COLO668 (cell line): ENCODE results near the gene PRMT7.

Source experiments
- DNase-seq: peaks from one replicate; lab custom pipeline; 2025; ENCODE audit not compliant: unreplicated experiment; lab: John Stamatoyannopoulos, UW

The PRMT7 gene

DNA sequence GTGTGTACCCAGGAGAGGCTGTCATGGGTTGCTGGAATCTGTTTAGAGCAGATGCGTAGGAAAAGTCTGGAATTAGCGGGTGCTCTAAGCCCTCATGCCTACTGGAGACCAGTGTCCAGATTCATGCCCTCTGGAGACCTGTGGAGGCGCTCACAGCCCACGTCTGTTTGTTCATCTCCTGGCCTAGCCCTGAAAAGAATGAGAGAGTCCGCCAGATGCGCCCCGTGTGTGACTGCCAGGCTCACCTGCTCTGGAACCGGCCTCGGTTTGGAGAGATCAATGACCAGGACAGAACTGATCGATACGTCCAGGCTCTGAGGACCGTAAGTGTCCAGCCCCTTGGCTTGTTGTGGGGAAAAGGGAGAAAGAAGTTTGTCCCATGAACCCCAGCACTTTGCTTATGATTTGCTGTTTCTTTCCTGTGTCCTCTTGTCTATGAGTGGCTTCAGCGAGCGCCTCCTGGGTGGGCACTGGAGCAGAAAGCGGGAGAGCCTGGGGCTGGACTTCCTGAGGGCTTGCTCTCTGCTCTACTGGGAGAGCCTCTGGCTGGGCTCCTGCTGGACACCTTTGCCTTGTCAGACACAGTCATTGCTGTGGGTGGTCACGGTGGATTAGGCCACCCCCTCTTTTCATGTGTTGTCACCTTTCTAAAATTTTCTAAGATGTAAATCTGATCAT lies 35.3 kb downstream of the PRMT7 start:
- no peak for DNase-seq

DNA sequence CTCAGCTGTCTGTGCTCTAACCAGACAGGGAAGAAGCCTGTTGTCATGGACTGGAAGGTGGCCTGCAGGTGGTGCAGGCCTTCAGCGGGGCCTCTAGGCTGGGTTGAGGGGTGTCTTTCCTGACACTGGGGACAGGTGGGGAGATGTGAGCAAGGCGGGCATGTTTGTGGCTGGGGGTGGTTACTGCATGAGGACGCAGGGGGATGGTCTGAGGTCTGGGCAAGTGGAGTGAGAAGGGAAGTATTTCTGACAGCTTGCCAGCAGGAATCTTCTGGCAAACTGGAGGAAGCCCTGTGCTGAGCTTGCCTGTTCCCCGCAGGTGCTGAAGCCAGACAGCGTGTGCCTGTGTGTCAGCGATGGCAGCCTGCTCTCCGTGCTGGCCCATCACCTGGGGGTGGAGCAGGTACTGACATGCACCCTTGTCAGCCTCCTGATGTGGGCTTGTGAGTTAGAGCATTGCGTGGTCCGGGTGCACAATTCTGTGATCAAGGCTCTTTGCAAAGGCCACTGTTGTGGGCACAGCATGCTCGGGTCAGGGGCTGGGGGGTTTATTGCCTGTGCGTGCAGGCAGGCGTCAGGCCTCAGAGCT lies 36.2 kb downstream of the PRMT7 start:
- no peak for DNase-seq

- DNase-seq = no peak
Measured at GRCh38 chr16:68347605-68348004, 36.8 kb downstream of the PRMT7 start.

DNA sequence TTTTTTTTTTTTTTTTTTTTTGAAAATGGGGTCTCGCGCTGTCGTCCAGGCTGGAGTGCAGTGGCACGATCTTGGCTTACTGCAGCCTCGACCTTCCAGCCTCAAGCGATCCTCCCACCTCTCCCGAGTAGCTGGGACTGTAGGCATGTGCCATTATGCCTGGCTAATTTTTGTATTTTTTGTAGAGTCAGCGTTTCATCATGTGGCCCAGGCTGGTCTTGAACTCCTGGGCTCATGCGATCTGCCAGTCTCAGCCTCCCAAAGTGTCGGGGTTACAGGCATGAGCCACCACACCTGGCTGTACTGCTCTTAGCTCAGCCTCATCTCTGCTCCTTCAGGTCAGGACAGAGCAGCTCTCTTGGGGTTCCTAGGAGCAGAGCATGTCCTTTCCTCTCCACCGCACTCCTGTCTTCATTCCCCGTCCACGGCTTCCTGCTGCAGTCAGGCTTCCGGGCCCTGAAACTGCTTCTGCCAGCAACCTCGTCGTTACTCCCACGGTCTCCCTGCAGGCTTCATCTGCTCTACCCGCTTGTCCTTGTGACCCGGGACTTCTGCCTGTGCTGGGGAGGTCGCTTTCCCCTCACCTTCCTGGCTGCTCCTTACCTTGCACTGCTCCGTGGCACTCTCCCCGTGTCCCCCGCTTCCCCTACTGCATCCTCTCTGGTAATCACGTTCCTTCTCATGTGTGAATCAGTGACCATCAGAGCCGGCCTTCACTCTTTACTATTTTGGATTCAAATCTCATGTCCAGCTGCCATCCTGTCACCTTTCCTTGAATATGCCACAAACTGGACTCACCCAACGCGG lies 38.0 kb downstream of the PRMT7 start:
- no peak for DNase-seq

GRCh38 chr16:68349838-68350410 lies 39.1 kb downstream of the PRMT7 start:
- DNase-seq = no peak

- DNase-seq = no peak
Measured at GRCh38 chr16:68350813-68351350, 40.1 kb downstream of the PRMT7 start.

GRCh38 chr16:68351463-68351862 lies 40.6 kb downstream of the PRMT7 start:
- DNase-seq = no peak

DNA sequence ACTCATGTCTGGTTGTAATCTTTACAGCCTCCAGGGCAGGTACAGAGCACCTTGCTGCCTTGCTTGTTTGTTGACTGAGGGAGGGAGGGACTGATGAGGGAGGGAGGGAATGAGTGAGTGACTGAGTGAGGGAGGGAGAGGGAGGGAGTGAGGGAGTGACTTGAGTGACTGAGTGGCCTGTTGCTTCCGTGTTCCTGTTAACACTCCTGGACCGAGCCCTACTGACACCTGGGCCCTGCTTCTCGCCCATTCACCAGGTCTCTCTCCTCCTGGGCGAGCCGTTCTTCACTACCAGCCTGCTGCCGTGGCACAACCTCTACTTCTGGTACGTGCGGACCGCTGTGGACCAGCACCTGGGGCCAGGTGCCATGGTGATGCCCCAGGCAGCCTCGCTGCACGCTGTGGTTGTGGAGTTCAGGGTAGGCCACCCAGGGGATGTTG lies 41.2 kb downstream of the PRMT7 start:
- DNase-seq = peak; percentile 9

GRCh38 chr16:68353366-68353765 lies 42.5 kb downstream of the PRMT7 start:
- no peak for DNase-seq

- DNase-seq = no peak
Measured at GRCh38 chr16:68354816-68355215, 44.0 kb downstream of the PRMT7 start.

DNA sequence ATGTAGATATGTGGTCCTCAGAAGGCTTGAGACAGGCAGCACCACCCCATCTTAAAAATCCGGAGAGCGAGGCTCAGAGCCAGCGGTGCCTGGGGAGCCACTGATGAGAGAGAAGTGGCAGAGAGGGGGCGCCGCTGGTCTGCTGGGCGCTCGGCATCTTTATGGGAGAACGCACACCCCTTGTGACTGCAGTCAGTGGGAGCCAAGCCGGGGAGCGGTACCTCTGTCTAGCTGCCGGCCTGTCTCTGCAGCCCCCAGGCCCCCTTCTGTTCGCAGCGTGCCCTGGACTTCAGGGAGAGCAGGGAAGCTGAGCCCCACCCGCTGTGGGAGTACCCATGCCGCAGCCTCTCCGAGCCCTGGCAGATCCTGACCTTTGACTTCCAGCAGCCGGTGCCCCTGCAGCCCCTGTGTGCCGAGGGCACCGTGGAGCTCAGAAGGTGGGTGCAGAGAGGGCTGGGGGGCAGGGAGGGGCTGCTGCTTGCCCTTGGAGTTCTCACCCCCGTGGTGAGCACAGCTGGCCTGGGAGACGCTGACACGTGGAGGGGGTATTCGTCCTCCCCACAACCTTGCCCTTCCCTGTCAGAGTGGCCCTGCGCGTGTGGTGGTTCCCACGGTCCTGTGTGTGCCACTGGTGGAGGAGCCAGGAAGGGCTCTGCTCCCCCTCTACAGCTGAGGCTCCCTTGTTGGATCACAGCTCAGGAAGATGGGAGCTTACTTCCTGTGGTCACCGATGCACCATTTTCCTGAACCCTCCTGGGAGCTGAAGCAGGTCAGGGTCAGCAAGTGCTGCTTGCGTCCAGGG lies 44.8 kb downstream of the PRMT7 start:
- no peak for DNase-seq

DNA sequence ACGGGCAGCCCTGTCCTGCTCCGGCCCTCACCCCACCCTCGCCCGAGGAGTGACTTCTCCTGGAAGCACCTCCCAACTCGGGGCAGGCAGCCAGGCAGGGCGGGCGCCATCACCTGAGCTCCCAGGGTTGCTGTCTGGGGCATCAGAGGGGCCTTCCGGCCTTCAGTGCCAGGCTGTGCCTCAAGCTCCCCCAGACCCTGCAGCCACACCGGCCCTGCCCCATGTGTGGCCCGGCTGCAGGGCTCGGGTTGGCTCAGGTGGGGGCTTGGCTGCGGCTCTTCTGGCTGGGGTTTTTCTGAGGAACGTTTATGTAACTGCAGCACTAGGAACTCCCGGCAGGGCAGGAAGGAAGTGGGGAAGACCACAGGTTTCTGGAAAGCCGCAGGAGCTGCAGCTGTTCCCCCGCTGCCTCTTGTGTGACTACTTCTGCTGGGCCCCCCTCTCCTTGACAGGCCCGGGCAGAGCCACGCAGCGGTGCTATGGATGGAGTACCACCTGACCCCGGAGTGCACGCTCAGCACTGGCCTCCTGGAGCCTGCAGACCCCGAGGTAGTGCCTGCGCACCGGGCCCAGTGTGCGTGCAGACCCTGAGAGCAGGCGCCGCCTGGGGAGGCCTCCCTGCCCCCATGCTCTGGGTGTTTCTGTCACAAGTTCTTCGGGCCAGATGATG lies 45.6 kb downstream of the PRMT7 start:
- DNase-seq = no peak

- no peak for DNase-seq
Measured at GRCh38 chr16:68356919-68357286, 46.1 kb downstream of the PRMT7 start.

- no peak for DNase-seq
Measured at GRCh38 chr16:68357521-68357922, 46.7 kb downstream of the PRMT7 start.

- DNase-seq = no peak
Measured at GRCh38 chr16:68357923-68358322, 47.1 kb downstream of the PRMT7 start.

- DNase-seq = no peak
Measured at GRCh38 chr16:68358951-68359350, 48.1 kb downstream of the PRMT7 start.

DNA sequence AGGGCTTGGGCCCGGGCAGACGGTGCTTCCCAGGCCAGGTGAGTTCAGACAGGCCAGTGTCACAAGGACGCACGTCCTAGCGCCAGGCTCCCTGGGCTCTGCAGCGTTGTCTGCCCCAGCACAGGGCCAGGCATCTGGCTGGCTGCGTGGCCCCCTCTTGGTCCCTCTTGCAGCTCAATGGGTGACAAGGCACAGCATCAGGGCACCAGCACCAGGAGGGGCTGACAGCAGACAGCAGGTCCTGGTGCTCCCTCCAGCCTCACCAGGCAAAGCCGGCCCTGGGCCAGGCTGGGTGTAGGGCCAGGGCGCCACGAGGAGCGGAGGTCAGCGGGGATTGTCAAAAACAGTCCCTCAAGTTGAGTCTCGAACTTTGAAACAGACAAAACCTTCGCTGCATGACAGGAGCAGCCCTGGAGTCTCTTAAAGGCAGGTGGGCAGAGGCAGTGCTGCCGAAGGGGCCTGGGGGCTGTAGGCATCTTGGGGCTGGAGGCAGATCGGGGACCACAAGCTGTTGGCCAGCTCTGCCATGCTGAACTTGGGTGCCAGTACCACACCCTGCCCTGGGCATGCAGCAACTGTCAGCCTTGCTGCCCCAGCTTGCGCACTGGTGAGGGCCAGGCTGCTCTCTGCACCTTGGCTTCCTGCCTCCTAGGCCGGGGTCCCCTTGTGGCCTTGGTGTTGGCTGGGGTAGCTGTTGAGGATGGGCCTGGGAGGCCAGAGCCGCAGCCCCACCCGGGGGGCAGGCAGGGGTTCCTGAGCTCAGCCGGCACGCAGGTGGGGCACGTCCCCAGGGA lies 48.8 kb downstream of the PRMT7 start:
- no peak for DNase-seq

- DNase-seq = no peak
Measured at GRCh38 chr16:68360547-68360946, 49.7 kb downstream of the PRMT7 start.

- DNase-seq = no peak
Measured at GRCh38 chr16:68360956-68361355, 50.1 kb downstream of the PRMT7 start.
